Cardiac muscle cell (in vitro differentiated cells and primary cell): ENCODE measurements around the gene FAT3. TPM values are rescaled to one million over a fixed set of nuclear protein-coding genes. Genes with fewer than 3 reads are reported as not detected.

ENCODE experiments used
- DNase-seq, 2 donors: peaks; one replicate each; pipeline versions ENCODE4 v3.0.0 to v3.0.0-alpha.2; 2010 to 2017; ENCODE audit warnings: low read depth in 1 of 2, low spot score in 1 of 2
- H3K27ac ChIP-seq: fragments of 200-600 bp; sonication (generic); 2 replicates; pipeline ENCODE4 v1.5.1; 2016
- H3K27me3 ChIP-seq: fragments of 200-600 bp; sonication (generic); 2 replicates; pipeline ENCODE4 v1.6.0; 2016; ENCODE audit warnings: control low read depth
- H3K36me3 ChIP-seq: fragments of 200-600 bp; sonication (generic); 2 replicates; pipeline ENCODE4 v1.5.1; 2016; ENCODE audit warnings: control low read depth
- H3K4me1 ChIP-seq: fragments of 200-600 bp; sonication (generic); 2 replicates; pipeline ENCODE4 v1.8.1; 2017; ENCODE audit warnings: low read depth, mild to moderate bottlenecking, mixed run types
- H3K4me3 ChIP-seq: fragments of 200-600 bp; sonication (generic); 2 replicates; pipeline ENCODE4 v1.5.1; 2016; ENCODE audit warnings: mild to moderate bottlenecking
- H3K9me3 ChIP-seq: fragments of 200-600 bp; sonication (generic); 2 replicates; pipeline ENCODE4 v1.5.1; 2017; ENCODE audit warnings: low read depth, mild to moderate bottlenecking, control low read depth
- polyA plus RNA-seq: library from polyadenylated mRNA; unstranded; fragments of >200 nt; fragmentation: Nextera tagmentation; extraction: Ambion mirVana; gene quantifications from 2 replicates; pipeline ENCODE4 v1.2.1, GENCODE V29; 2016
- total RNA-seq: library from RNA; depleted of rRNA; stranded (reverse); fragments of >200 nt; gene quantifications from 2 replicates; pipeline ENCODE4 v1.2.3, GENCODE V29; 2016
- TF ChIP-seq, protein P1 (sequence below): IDR thresholded peaks from 2 replicates; pipeline ENCODE4 v1.5.1; 2012; ENCODE audit warnings: low read depth, mild to moderate bottlenecking, low read length

Gene FAT3
- total and polyA plus RNA-seq, 2 experiments from 2014 or later, result 1.1 to 3.5 TPM

GRCh38 chr11:92227959-92228935 lies 3.6 kb downstream of the FAT3 start:
- Histone ChIP-seq H3K36me3 (no peaks in the 10 kb centered on the region), H3K27me3 (peaks cover 38% of the 10 kb centered on the region), H3K9me3 (no peaks in the 10 kb centered on the region), H3K27ac (no peak overlapping the region), H3K4me1 (peaks cover 3% of the 10 kb centered on the region), H3K4me3 (no peak overlapping the region)
- no peak for DNase-seq
- TF ChIP-seq, protein P1, sequence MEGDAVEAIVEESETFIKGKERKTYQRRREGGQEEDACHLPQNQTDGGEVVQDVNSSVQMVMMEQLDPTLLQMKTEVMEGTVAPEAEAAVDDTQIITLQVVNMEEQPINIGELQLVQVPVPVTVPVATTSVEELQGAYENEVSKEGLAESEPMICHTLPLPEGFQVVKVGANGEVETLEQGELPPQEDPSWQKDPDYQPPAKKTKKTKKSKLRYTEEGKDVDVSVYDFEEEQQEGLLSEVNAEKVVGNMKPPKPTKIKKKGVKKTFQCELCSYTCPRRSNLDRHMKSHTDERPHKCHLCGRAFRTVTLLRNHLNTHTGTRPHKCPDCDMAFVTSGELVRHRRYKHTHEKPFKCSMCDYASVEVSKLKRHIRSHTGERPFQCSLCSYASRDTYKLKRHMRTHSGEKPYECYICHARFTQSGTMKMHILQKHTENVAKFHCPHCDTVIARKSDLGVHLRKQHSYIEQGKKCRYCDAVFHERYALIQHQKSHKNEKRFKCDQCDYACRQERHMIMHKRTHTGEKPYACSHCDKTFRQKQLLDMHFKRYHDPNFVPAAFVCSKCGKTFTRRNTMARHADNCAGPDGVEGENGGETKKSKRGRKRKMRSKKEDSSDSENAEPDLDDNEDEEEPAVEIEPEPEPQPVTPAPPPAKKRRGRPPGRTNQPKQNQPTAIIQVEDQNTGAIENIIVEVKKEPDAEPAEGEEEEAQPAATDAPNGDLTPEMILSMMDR, result no peak

DNA sequence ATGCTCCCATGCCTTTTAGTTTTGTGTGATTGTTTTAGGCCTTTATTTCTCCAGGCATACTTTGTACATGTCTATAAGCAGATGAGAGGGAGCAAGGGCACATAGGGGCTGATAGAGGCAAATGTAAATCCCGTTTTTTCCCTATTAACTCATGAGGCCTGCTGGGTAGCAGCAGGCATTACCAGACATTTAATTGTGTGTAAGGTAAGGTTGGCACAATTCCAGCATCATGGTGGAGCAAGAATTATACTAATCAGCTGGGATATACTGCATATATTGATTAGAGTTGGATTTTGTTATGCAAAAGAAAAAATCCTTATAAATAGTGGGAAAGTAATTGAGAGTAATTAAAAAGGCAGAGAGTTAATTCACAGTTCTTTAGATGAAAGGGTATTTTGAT lies 12.2 kb downstream of the FAT3 start:
- no peak for DNase-seq
- H3K4me1 ChIP-seq, result no peaks in the 10 kb centered on the region
- TF ChIP-seq, protein P1, result no peak
- H3K27ac ChIP-seq, result no peak overlapping the region
- H3K9me3 ChIP-seq, result no peaks in the 10 kb centered on the region
- H3K4me3 ChIP-seq, result no peak overlapping the region
- H3K27me3 ChIP-seq, result no peaks in the 10 kb centered on the region
- no peaks in the 10 kb centered on the region for H3K36me3 ChIP-seq

- TF ChIP-seq, protein P1, result no peak
- no peaks in the 10 kb centered on the region for H3K4me1 ChIP-seq
- H3K4me3 ChIP-seq, result no peak overlapping the region
- no peaks in the 10 kb centered on the region for H3K27me3 ChIP-seq
- no peaks in the 10 kb centered on the region for H3K9me3 ChIP-seq
- H3K36me3 ChIP-seq, result no peaks in the 10 kb centered on the region
- DNase-seq, result no peak
- no peak overlapping the region for H3K27ac ChIP-seq
Measured at GRCh38 chr11:92240916-92241315, 16.3 kb downstream of the FAT3 start.

DNA sequence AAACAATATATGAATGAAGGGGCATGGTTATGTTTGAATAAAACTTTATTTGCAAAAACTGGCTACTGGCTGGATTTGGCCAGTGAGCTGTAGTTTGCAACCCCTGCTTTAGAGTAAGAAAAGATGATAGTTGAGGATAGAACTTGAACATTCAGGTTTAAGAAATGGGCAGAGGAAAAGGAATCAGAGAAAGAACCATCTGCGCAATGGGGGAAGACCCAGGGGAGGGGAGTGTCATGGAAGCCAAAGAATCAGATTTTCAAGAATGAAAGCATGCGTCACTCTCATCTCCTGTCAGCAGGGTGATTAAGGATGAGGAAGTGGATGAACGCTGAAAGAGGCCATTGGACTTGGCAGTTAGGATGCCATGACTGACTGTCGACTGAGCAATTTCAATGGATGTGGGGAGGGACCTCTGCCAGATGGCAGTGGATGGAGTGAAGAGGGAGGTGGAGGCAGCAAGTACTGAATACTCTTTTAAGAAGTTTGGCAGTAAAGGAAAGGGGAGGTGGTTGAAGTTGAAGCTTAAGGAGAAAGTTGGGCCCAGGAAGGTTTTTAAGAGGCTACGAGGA lies 21.2 kb downstream of the FAT3 start:
- no peaks in the 10 kb centered on the region for H3K9me3 ChIP-seq
- no peaks in the 10 kb centered on the region for H3K36me3 ChIP-seq
- no peaks in the 10 kb centered on the region for H3K4me1 ChIP-seq
- TF ChIP-seq, protein P1, result no peak
- H3K4me3 ChIP-seq, result no peak overlapping the region
- DNase-seq, result no peak
- no peak overlapping the region for H3K27ac ChIP-seq
- H3K27me3 ChIP-seq, result no peaks in the 10 kb centered on the region

GRCh38 chr11:92246630-92247029 lies 22.0 kb downstream of the FAT3 start:
- H3K4me1 ChIP-seq, result no peaks in the 10 kb centered on the region
- H3K9me3 ChIP-seq, result no peaks in the 10 kb centered on the region
- H3K27me3 ChIP-seq, result no peaks in the 10 kb centered on the region
- TF ChIP-seq, protein P1, result no peak
- H3K27ac ChIP-seq, result no peak overlapping the region
- DNase-seq, result no peak
- H3K4me3 ChIP-seq, result no peak overlapping the region
- H3K36me3 ChIP-seq, result no peaks in the 10 kb centered on the region
